NCI-H774 (cell line): ENCODE measurements around the gene GYS2.
A peak's percentile ranks its signal among the peaks of the same experiment; 100 is the strongest.

Experiments used
- DNase-seq: peaks from one replicate; lab custom pipeline; 2025; lab: John Stamatoyannopoulos, UW

Gene GYS2

DNA sequence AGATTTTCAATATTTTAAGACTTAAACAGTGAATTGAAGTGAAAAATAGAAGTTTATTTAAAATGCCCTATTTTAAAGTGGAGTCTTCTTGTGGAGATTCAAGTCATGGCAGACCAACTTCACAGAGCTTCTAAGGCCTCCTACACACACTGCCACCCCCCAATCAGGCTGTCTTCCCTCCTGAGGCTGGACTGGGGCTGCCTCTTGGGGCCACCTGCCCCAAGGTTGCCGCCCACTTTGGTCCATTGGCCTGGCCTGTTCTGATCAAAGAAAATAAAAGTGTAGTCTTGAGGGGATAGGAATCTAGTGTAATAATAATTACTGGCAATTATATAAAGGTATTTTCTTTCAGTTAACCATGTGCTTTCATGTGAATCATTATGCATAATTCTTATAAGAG, 101.8 kb downstream of the GYS2 start:
- DNase-seq, result no peak

DNA sequence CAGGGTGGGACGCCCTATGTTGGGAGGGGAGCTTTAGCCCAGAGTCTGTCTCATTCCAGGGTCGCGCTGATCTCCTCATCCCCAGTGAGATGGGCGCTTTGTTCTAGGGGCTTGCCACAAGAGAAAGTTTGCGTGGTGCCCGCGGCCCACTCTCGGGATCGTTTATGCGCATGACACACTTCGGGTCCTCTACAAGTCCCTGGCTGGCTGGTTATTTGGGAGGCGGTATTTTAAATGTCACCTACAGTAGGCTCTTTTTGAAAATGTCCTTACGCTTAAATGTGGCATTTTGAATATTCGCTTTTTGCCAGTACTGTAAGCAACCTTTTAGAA, 102.5 kb downstream of the GYS2 start:
- no peak for DNase-seq

DNA sequence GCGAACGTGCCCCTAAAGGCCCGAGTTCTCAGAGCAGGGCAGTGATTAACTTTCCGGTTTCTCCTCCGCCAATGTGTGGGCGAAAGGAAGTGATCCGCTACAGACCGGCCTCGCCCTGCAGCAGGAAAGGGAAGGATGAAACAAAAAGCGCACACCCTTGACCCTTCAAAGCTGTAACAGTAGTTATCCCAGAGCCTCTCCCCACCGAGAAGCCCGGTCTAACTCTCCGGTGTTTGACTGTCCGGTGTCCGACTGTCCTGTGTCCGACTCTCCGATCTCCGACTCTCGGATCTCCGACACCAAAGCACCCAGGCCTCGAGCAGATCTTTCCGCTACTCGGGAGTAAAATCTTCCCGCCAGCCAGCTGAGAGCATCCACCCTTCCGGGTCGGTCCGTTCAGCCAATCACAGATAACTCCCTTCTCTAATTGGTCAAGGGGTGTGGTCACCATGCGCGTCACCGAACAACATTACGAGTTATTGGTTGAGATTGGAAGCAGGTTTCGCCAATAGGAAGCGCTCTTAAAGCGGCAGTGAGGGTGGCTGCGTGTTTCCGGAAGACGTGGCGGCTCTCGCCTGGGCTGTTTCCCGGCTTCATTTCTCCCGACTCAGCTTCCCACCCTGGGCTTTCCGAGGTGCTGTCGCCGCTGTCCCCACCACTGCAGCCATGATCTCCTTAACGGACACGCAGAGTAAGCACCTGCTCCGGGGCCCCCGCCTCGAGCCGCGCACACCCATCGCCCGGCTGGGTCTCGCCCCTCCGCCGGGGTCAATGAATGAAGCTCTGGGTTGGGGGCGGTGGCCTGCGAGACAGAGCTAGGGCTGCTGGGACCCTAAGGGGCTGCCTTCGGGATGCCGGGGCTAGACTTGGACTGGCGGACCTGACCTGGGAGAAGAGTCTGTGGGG, 103.1 kb downstream of the GYS2 start, which contains the start of the genes GOLT1B and RECQL:
Gene GOLT1B (plus strand): TSS at position 532 of the 906 bp plus-strand sequence. CDS start 135 bp downstream, at position 667.
Gene RECQL (minus strand): TSS at position 378 of the 906 bp plus-strand sequence. CDS start 2,065 bp downstream, outside the sequence.
- DNase-seq, result peak; percentile 99

DNA sequence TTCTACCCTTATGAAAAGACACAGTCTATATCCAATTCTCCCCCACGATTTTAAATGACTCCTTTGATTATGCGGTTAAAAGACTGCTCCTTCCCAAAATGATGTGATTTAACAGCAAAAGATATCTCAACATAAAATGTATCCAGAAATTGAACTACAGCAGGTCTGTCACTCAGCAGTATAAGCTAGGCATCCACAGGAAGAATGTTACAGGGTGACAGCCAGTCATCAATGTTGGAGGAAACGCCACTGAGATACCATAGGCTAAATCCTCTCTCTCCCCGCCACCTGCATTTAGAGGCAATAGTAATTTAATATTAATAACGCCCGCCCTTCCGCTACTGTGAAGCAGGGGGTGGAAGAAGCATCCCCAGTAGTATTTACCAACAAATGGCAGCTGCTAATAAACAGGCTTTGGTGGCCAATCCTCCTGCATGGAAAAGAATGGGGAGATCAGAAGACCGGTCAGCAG, 103.8 kb downstream of the GYS2 start:
- no peak for DNase-seq

DNA sequence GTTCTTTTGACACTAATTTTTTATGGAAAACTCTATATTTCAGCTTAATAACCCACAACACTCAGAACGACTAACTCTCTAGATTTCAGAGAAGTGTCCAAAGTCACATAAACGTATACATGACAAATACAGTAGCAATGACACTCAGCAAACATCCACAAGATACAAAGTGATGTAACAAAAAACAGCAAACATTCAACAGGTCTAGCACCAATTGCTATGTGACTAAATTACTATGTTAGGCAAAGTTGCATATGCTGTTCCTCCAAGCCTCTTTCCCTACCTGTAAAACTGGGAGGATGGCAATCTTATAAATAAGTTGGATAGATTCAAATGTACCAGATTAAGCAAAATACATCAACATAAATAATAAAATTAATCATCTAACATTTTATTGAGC, 104.9 kb downstream of the GYS2 start:
- DNase-seq, result no peak
